ENCODE measurements around the gene PLAAT4. TPM values are rescaled to one million over a fixed set of nuclear protein-coding genes. Genes with fewer than 3 reads are reported as not detected.
"Not testable (repeated sequence)": the region's sequence is repeated elsewhere in the genome, so short reads cannot be mapped to it uniquely, and the experiment has no call there.

PLAAT4 gene
- total RNA-seq, 1 donor from 2014 or later: 138 TPM

DNA sequence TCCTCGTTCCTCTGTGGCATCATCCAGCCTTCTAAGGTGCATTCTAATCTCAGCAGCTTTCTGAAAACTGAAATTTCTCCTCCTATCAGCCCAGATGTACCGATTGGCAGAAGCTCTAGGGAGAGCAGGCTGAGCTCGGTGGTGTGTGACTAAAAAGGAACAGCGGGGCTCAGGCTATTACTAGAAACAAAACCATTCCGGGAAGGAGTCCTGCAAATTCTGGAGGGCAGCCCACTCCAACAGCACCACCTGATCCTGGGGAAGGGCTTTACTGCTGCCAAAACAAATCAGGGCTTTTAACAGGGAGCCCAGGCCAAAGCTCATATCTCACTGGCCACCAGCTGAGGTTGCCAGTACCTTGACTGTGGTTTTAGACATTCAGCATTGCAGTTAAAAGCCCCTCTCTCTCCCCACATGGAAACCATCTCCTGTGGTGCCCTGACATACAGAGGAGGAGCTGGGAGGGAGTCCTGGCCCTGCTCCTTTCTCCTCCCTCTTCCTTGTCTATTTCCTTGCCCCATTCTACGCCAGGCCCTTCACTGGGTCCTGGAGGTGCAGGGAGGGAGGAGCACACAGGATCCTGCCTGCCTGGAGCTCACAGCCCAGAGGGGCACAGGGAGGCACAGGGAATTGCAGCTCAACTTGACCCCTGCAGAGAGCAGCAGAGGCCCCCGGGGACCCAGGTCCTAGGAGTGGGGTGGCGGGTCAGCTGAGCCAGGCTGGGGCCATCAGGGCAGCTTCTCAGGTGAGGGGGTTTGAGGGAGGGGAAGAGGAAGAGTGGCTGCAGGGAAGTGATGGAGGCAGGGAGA lies 889 bp downstream of the PLAAT4 start:
- intact Hi-C loops (cut with micrococcal nuclease): loop anchor here (2.0 kb wide), 2 partner anchors 59 to 97 kb away; no protein-coding TSS in a partner anchor

DNA sequence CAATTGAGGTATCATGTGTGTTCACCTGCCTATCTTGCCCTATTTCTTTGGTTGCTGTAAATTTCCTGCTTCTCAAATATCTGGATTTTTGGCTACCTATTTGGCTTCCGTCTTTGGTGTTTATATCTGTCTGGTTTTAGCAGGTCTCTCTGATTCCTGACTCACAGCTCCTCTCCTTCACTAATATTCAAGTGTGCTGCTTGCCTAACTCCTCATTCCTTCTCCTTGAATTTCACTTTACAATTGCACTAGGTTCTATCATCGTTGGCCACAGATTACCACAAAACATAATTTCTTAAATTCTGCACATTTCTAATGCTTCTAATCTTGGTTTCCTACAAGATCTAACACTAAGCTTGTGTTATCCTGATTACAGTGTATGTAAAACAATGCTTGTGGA lies 5.9 kb downstream of the PLAAT4 start:
- intact Hi-C loops (cut with micrococcal nuclease): not testable (repeated sequence)

DNA sequence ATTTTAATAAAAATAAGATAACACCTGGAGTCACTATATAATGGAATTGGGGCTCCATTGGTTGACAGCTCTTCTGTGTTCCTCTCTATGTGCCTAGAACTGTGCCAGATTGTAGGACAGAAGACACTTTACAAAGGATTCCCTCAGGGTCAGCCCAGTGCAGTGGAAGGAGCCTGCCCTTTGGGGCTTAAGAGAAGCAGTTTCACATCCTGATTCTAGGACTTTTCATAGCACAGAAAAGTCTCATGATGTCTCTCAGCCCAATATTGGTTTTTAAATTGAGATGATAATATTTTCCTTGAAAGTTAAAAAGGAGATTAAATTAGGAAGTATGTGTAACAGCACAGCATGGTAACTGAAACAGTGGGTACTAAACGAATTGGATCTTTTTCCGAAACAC lies 7.1 kb downstream of the PLAAT4 start:
- intact Hi-C loops (cut with micrococcal nuclease): no loop called here

DNA sequence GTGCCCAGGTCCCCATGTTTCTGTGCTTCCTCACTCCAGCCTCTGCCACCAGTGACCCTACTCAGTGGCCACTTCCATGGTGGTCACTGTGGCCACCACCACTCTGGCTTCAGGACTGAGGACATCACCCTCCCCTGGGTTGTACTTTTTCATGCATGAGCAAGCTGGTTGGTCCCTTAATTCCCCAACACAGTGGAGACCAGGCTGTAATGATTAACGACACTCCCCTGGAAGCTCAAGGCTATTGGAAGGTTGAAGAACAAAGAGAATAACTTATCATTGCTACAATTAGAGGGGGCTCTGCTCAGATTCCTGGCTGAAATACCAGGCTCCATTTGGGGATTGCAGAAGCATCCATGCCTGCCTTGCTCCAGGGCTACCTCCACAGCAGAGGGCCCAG lies 10.5 kb downstream of the PLAAT4 start:
- intact Hi-C loops (cut with micrococcal nuclease): no loop called here

DNA sequence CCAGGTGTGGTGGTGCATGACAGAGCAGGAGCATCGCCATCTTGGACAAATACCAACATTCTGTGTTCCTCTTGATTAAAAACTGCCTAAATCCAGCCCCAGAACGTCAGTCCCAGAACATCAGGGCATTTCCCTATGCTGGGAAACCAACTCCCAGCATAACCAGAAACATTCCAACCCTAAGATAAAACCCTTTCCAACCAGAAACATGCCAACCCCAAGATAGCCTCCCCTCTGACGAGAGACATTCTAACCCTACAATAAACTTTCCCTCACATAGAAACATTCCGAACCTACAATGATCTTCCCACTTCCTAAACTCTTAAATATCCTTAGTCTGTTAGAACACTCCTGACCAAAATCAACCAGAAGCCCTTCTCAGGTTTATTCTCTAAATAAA lies 11.6 kb downstream of the PLAAT4 start:
- intact Hi-C loops (cut with micrococcal nuclease): no loop called here

DNA sequence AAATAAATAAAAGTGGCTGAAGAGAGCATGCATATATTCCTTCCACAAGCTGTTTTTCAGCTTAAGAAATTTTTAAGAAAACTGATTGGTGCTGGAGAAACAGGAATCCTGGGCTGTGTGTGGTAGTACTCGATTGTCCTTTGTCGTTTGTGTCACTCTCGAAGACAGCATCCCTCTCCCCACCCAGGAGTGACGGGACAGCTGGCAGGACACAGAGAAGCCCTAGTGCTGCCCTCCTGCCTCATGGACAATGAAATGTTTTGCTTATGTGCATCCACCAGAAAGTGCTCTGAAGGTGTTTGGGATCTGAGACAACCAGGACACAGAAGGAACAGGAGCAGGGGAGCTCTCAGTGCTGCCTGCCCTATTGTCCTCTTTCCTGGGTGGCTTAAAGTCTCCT lies 12.8 kb downstream of the PLAAT4 start:
- intact Hi-C loops (cut with micrococcal nuclease): no loop called here

DNA sequence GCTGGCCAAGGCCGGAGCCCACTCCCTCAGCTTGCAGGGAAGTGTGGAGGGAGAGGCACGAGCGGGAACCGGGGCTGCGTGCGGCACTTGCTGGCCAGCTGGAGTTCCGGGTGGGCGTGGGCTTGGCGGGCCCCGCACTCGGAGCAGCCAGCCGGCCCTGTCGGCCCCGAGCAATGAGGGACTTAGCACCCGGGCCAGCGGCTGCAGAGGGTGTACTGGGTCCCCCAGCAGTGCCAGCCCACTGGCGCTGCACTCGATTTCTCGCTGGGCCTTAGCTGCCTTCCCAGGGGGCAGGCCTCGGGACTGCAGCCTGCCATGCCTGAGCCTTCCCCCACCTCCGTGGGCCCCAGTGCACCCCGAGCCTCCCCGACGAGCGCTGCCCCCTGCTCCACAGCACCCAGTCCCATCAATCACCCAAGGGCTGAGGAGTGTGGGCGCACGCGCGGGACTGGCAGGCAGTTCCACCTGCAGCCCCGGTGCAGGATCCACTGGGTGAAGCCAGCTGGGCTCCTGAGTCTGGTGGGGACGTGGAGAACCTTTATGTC lies 13.6 kb downstream of the PLAAT4 start:
- intact Hi-C loops (cut with micrococcal nuclease): not testable (repeated sequence)

DNA sequence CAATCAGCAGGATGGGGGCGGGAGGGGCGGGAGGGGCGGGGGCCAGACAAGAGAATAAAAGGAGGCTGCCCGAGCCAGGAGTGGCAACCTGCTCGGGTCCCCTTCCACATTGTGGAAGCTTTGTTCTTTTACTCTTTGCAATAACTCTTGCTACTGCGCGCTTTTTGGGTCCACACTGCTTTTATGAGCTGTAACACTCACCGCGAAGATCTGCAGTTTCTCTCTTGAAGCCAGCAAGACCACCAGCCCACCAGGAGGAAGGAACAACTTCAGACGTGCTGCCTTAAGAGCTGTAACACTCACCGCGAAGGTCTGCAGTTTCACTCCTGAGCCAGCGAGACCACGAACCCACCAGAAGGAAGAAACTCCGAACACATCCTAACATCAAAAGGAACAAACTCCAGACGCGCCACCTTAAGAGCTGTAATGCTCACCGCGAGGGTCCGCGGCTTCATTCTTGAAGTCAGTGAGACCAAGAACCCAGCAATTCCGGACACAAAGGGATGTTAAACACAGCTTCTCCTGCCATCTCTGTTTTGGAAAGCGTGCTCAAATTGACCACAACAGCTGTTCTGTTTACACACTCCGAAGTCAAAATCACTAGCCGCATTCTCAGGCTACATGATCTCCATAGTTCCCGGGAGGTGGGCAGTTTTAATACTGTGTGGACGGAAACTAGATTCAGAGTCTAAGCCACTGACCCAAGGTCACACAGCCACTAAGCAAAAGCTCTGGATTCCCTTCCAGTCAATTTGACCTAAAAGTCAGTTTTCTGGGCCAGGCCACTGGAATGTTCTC lies 14.7 kb downstream of the PLAAT4 start:
- intact Hi-C loops (cut with micrococcal nuclease): no loop called here

DNA sequence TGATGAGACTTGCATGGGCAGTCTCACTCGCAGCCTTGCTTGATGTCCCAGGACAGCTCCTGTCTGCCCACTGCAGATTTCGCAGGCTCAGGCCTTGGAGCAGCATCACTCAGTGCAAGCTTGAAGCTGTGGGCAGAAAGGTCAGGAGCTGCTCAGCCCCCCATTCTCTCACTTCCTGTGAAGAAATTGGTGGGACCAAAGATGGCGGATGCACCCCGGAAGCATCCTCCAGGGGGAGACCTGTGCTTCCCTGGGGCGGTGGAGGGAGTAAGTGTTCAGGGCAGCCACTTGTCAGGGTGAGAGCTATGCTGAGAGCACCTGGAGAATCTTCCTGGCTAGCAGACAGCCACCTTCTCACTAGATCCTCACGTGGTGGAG lies 15.3 kb downstream of the PLAAT4 start:
- intact Hi-C loops (cut with micrococcal nuclease): no loop called here

DNA sequence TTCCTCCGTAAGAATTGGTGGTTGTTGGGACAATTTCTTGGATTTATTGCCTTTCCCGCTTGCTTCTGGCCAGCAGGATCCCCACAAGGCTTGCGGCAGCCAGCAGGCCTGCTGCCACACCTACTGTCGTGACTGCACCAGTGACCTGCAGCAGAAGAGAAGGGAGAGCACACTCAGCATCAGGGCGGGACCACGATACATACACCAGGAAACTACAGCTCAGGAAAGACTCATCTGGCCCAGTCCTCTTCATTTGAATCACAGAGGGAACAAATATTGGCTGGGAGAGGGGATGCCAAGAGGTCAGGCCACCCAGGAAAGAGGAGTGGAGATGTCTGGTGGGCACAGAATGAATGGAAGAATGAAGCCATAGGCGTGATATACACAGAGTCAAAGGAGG lies 16.3 kb downstream of the PLAAT4 start:
- intact Hi-C loops (cut with micrococcal nuclease): loop anchor here (1.0 kb wide), 2 partner anchors 14 to 17 kb away; partner anchors contain the start of gene PLAAT4

DNA sequence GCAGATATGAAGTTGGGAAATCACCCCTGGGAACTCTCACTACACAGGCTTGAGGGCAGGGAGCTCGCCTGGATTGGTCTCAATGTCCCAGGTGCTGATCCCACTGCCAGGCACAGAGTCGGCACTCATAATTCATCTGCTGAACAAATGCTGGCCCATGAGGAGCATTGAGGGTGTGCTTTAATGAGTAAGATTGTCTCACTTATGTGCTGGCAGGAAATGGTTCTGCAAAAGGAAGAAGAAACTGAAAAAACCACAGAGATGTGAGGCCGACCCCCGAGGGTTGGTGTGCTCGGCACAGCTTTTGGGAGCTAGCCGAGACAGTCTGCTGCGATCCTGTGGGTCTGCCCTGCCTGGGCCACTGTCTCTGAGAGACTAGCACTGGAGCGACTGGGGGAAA lies 17.2 kb downstream of the PLAAT4 start:
- intact Hi-C loops (cut with micrococcal nuclease): loop anchor here (1.0 kb wide), 3 partner anchors 11 to 17 kb away; partner anchors contain the start of gene PLAAT4

DNA sequence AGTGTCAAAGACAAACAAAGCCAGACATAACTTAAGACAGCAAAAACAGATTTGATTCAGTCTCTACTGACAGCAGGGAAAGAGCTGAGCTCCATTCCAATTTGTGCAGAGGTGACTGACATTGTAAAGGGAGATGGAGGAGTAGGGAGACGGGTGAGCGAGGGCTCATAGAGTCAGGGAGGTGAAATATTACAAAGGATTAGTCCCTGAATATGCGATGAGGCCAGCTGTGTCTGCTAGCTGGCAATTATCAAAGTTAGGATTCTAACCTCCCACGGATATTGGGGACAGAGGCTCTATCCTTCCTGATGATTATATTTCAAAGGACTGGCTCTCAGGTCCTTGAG lies 18.2 kb downstream of the PLAAT4 start:
- intact Hi-C loops (cut with micrococcal nuclease): loop anchor here (1.0 kb wide), 1 partner anchor 9 kb away; no protein-coding TSS in a partner anchor

DNA sequence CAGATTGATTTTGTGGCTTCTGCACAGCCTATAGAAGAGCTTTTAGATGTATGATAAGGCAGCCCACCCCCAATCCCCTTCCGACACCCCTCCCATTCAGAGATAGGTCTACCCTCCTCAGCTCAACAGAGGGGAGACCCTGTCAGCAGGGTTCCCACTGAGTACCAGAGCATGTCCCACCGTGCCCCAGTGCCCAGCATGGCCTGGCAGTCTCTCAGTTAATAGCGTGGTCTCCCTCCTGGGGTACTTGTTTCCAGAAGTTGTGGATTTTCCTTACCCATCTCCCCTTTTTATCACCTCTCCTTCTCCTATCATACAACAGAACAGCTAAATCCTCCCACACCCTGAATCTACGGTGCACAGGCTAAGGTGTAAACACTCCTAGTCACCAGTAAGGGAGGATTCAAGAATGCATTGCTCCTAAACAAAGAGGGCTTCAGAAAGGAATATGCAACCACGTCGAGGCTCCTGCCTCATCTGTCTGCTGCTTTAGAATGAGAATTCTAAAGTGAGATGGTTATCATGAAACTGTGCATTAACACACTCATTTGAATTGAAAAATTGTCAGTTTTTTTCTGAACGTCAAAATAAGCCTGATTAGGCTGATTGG lies 19.9 kb downstream of the PLAAT4 start:
- intact Hi-C loops (cut with micrococcal nuclease): no loop called here

DNA sequence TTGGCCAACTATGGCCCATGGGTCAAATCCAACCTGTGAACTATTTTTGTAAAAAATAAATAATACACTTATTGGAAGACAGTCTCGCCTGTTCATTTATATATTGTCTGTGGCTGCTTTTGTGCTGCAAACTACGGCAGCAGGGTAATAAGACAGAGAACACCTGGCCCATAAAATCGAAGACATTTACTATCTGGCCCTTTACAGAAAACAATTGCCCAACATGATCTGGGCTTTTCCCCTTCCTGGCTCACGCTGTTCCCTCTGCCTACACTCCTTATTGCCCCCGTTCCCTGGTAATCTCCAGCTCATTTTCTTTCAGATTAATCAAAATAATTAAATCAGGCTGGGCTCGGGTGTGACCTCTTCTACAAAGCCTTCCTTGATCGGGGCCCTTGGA lies 21.0 kb downstream of the PLAAT4 start:
- intact Hi-C loops (cut with micrococcal nuclease): no loop called here

DNA sequence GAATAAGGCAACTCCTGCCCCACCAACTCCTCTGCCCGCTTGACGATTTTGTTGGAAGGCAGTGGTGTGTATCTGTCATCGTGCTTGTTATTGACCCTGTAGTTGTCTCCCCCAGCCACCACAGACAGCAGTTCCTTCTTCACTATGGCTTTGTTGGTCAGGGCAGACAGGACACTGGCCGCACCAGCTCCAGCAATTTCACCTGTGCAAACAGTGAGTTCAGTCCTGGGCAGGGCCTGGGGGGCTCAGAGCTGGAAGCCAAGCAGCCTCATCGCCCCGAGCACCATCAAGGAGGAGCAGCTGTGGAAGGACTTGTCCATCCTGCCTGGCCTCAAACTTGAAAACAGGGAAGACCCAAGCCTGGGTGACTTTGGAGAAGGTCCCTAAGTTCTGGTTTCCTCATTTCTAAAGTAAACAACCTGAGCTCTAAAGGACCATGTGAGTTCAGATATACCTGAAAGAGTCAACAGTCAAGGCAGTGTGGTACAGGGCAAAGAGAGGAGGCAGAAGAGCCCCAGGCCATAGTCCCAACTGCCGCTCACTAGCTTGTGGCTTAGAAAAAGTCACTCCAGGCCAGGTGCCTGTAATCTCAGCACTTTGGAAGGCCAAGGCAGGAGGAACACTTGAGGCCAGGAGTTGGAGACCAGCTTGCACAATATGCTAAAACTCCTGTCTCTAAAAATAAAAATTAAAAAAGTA lies 22.0 kb downstream of the PLAAT4 start:
- intact Hi-C loops (cut with micrococcal nuclease): no loop called here

DNA sequence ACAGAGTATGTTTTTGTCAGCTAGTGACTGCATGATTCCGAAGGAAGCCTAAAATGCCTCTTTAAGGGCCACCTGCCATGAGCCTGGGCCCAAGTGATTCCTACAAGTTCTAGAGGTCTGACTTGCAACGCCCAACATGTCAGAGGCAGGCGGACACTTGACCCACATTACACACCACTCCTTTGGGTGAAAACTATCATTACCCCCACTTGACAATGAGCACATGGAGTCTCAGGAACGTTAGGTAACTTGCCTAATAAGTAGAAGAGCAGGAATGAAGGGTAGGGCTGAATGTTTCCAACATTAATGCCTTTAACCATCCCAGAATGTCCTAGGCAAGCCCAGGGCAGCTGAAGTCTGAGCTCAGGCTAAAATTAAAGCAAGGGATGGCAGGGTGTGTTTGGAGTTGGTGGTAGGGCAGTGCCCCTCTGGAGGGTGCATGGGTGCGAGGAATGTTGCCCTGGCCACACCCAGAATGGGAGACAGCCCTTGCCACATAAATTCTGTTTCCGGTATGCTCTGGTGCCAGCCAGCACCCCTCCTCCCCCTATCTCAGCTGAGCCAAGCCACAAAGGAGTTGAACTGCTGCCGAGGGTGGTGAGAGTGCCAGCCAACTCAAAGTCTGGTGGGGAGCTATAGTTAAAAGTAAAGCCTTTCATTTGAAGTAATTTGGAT lies 24.0 kb downstream of the PLAAT4 start:
- intact Hi-C loops (cut with micrococcal nuclease): no loop called here

DNA sequence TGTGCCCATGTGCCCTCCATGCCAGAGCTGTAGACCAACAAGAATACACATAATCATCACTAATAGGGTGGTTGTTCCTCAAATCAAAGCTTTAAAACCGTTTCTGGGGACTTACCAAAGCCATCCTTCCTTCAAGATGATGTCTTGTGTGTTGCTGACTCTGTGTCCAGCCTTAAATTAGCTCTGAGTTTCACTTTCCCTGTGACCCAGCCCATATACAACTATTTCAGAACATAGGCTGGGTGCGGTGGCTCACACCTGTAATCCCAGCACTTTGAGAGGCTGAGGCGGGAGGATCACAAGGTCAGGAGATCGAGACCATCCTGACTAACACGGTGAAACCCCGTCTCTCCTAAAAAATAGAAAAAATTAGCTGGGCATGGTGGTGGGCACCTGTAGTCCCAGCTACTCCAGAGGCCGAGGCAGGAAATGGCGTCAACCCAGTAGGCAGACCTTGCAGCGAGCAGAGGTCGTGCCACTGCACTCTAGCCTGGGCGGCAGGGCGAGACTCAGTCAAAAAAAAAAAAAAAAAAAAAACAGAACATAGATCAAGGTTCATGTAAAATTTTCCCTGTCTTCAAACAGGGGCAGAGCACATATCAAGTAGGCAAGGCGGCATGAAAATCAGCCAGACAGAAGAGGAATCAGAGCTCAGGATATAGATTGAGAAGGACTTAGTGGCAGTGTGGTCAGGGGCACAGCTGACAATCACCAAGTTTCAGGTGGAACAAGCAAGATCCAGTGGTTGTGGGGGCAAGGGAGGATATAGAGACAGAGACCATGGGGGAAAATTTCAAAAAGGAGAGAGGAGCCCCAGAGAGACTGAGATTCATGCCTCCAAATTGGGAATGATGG lies 26.8 kb downstream of the PLAAT4 start, which contains the start of gene PLAAT2:
Gene PLAAT2 (minus strand): TSS at position 179 of the 855 bp plus-strand sequence. CDS start 55 bp downstream, at position 124.
- intact Hi-C loops (cut with micrococcal nuclease): loop anchor here (1.0 kb wide), 2 partner anchors 9 to 11 kb away; no protein-coding TSS in a partner anchor

DNA sequence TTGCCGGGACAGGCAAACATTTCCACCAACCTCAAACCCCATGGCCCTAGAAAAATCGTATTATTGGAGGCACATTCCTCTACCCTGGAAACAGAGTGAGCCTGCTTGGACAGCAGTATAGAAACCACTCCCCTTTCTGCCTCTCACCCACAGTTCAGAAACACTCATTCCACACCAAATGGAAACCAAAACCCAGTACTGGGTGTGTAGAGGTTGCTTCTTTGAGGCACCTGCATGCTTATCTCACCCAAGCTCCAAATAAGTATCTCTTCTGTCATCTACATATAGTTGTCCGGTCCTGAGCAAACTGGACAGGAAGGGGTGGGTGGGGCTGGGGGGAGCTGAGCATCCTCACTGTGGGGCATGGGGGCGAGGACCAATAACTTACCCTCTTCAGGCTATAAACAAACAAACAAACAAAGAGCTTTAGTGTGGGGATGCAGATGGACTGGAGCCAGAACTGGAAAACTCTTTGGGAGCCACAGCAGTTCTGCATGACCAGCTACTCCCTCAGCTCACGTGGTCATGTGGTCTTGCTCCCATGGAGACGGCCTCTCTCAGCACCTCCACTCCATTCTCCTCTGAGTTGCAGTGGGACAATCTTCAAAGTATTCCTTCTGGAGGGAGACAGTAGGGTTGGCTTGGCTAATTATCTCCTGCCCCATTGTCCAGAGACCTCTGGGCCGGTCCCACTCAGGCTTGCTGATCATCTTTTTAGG lies 27.6 kb downstream of the PLAAT4 start:
- intact Hi-C loops (cut with micrococcal nuclease): loop anchor here (1.0 kb wide), 2 partner anchors 10 kb away; no protein-coding TSS in a partner anchor
